GM21526 (cell line): ENCODE data around the gene FUNDC2.

ENCODE experiments used
- ATAC-seq: cut with Tn5 transposase; IDR thresholded peaks from one replicate; pipeline ENCODE4 v1.9.1; 2021; ENCODE audit warnings: moderate library complexity; ENCODE audit not compliant: unreplicated experiment, low FRiP score

Gene FUNDC2

DNA sequence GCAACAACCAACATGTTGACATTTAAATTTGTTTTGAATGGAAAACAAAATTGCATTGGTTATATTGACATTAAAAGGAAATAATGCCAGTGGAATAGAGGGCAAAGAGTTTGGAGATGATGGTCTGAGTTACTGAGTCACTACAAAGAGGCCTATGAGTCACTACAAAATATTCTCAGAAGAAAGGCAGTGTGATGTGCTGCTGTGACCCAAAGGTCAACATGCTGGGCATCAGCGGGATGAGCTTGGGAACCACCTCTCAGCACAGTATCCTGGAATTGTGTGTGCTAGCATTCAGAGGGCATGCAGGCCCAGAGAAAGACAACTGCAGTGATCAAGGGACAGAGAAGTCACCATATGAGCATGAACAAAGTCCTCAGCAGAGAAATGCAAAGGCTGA, 41.5 kb downstream of the FUNDC2 start:
- no peak for ATAC-seq

DNA sequence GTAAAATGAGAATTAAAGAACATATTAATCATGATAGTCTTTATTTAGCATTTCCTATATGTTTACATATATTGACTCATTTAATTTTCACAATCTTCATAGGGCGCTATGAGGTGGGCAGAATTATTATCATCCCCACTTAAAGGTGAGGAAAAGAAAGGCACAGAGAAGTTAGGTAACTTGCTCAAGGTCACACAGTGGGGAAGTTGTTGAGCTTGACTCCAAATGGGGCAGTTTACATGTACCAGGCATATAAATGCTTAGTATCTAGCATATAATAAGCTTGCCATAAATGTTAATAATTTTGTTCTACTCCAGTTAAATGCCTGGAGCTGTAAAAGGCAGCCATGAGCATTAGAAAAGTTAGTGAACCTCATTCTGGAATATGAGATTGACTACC, 42.8 kb downstream of the FUNDC2 start:
- no peak for ATAC-seq

DNA sequence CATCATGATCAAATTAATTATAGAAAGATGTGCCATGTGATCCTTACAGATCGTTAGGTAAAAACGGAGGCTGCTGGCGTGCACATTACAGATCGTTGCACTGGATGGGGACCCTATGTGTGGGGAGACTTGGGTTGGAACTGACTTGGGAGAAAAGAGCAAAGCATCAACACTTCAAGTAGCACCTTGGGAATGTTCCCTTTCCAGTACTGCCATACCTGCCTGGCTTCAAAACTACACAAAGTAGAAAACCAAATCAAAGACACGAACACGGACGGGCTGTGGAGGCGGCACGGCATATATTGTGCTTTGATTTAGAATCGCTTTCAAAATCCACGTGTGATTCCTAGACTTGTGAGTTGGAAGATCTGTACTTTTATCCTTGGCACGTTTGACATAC, 43.4 kb downstream of the FUNDC2 start:
- ATAC-seq: no peak

DNA sequence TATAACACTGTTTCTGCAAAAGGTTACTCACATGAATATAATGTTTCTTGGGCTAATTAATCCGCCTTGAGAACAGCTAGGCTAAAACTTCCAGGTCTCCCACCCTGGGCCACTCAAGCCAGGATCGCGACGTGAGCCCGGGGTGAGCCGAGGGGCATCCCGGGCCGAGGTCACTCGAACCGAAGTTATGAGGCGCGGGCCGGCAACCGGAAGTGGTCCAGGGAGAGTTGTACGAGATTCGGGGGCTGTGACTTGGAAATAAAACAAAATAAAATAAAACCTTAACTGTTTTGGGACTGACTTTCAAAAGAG, 44.0 kb downstream of the FUNDC2 start:
- ATAC-seq: peak; percentile 19

DNA sequence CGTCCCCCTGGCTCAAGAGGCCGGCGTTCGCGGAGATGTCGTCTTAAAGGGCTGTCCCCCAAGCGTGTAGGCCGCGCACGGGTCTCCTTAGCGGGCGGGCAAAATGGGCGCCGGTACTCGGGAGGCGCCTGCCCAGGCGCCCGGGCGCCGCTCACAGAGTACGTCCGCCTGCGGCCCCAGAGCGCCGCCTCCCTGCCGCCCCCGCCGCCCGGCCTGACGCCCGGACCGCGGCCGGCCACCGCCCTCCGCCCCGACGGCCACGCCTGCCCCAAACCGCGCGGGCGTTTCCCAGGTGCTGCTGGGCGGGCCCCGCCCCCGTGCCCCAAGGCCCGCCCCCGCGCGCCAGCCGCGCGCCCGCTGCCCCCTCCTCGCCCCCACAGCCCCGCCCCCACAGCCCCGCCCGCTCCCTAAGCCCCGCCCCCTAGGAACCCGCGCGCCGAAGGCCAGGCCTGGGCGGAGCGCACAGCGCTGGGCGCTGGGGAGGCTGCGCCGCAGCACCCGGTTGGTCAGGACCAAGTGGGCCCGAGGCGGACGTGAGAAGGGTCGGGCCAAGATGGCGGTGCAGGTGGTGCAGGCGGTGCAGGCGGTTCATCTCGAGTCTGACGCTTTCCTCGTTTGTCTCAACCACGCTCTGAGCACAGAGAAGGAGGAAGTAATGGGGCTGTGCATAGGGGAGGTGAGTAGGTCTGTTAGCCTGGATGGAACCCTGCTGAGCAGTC, 44.5 kb downstream of the FUNDC2 start, which contains the start of the genes BRCC3, CMC4 and MTCP1:
BRCC3 (plus strand) TSS at position 534 of the 719 bp plus-strand sequence; CDS start at position 554, 20 bp downstream.
CMC4 (minus strand) TSS at position 162 of the 719 bp plus-strand sequence. CDS start 7,113 bp downstream, outside the sequence.
MTCP1 (minus strand) TSS at position 162 of the 719 bp plus-strand sequence. CDS start 5,126 bp downstream, outside the sequence.
- ATAC-seq: peak; percentile 84

DNA sequence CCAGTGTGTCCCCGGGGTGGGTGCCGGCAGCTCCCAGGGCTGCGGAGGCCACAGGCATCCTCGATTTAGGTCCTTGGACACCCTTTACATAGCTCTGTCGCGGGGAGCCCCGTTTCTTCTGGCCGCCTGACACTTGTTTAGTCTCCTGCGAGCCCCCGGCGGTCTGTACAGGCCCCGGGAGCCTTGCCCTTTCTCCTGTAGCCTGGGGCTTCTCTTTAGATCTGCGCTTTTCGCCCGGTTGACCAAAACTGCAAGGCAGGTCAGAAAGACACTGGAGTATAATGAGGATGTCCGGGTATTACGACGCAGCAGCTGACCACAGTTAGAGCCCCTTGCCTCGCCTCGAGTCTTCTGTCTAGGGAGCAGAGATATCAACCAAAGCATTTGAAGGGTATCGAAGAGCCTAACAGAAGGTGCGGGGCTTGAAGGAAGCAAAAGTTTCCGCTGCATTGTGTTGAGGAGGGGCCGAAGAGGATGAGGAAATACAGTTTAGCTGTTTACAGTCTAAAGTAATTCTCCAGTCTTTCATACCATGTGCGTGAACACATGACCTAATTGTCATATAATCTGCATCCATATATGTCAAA, 45.1 kb downstream of the FUNDC2 start:
- no peak for ATAC-seq

DNA sequence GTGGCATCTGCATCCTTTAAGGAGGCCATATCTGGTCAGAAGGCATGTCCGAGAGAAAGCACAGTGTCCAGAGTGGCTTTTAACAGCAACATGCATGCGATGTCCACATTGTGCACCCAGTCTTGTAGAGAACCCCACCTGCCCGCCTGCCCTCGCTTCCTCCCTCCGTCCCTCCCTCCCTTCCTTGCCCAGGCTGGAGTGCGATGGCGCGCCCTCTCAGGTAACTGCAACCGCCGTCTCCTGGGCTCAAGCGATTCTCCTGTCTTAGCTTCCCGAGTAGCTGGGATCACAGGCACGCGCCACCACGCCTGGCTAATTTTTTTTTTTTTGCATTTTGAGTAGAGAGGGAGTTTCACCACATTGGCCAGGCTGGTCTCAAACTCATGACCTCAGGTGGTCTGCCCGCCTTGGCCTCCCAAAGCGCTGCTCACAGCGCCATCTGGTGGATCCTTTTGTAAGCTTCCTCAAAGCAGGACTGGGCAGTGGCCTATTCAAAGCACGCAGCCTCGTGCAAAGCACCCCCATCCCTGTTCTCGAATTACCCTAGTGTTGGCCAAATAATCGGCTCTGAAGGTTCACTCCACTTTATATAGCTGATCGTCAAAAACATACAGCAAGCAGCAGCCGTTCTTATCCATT, 59.7 kb downstream of the FUNDC2 start:
- no peak for ATAC-seq

DNA sequence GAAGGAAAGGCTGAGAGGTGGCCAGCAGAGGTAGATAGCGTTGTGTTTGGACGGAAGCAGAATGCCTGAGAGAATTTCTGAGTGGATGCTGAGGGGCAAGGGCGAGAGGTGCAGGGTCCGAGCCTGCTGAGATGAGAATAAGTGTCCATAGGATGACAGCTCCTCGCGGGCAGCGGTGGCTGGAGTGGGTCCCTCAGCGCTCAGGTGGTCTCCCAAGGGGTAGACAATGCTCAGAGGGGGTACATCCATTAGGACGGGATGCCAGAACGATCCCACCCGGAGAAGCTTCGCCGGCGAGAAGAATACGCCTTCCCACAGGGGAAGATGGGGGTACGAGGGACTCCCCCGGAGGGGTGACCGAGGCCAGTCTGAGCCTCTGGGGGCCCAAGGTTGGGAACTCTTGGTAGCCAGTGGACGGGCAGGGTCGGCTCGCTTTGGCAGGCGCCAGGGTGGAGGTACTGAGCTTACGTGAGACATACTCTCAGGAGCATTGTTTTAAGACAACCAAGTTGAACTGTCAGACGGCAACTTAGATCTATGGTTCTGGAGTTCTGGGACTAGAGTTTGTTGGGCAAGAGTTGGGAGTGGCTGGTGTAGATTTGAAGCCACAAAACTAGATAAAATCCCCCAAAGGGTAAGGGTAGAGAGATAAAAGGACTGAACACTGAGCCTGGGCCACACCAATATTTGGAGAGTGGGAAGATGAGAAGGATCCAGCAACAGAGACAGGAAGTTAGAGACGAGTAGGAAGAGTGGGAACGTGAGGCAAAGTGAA, 60.5 kb downstream of the FUNDC2 start:
- ATAC-seq: no peak

DNA sequence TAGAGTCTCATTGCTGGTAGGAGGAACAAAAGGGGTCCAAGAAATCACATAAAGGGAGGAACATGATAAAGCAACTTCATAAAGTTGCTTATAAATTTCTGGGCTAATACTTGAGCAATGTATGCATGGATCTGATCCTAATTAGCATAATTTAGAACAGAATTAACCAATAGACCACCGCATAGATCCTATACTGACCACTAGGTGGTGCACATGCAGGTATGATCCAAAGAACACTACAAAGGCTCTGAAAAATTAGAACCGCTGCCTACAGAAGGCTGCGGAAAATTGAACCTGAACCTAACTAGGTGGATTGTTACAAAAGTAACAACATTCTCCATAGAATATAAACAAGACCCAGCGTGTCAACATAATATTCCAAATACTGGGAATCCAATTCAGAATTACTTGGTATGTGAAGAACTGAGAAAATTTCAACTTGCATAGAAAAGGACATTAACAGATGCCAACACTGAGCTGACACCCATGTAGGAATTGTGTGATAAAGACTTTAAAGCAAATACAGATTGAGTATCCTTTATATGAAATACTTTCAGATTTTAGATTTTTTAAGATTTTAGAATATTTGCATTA, 67.9 kb downstream of the FUNDC2 start:
- ATAC-seq: no peak

DNA sequence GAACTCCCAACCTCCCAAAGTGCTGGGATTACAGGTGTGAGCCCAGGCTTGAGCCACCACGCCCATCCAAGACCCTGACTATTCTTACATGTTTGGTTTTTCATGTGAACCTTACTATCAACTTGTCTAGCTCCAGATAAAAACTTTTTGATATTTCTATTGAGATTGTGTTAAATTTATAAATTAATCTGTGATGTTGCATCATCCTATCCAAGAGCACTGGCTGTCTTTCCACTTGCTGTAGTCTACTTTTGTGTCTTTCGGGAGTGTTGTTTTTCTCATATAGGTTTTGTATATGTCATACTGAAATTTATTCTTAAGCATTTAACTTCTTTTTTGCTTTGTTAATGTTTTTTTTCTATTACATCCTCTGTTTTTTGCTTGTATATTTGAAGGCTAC, 79.3 kb downstream of the FUNDC2 start:
- ATAC-seq: no peak

DNA sequence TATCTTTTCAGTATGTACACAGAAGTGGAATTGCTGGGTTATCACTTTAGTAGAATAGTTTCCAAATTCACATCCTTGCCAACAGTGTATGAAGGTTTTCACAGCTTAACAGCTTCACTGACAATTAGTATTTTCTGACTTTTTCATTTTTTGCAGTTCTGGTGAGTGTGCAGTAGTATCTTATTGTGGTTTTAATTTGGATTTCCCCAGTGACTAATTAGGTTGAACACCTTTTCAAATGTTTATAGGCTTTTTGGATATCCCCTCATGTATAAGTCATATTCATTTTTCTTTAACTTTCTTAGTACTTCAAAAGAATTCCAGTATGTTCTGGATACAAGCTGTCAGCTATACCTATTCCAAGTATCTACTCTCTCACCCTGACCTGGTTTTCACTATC, 81.8 kb downstream of the FUNDC2 start:
- ATAC-seq: no peak
